GM12872 (cell line): Measurements from ENCODE around the gene HOXA9.

ENCODE experiments used
- TF ChIP-seq, protein P1 (sequence below): IDR thresholded peaks from 3 replicates; pipeline ENCODE4 v1.5.1; 2011; ENCODE audit warnings: low read depth, mild to moderate bottlenecking, low read length, moderate library complexity; ENCODE audit not compliant: insufficient read depth

Gene HOXA9

DNA sequence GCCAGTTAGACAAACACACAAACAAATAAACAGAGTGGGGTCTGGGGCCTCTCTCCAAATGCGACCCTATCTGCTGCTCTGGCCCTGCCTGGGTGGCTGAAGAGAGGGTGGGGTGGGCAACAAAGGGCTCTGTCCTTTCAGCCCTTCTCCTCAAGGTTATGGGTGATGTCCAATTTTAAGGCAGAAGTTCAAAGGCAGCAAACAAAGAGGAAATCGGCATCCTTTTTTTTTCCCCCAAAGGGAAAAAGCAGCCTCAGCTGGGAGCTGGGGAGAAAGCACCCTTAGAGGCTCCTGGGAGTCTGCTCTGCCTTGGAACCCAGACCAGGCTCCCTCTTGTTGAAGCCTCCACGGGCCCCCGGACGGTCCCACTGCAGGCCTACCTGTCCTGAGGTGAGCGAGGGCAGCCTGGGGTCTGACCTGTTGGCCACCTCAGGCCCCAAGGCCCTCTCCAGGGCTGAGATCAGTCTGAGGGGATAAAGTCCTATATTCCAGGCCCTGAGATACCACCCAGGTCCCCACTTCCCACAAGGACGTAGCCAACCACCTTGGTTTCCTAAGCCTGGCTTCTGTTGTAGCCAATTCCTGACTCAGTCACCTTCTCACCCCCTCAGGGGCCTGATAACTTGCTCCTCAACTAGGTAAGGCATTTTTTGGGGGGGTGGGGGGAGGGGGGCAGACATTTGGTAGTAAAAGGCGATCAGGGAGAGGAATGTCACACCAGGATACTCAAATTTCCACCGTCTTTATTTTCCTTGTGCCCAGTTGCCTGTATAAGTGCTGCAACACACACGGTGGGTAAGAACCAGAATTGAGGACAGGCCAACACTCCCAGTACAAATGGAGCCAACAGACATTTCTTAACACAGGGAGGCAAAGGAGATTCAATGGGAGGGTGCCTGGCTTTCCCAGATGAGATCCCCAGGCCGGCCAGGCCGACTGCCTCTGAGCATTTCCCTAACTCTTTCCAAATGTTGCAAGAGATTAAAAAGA lies 15.4 kb upstream of the HOXA9 start:
- TF ChIP-seq, protein P1, sequence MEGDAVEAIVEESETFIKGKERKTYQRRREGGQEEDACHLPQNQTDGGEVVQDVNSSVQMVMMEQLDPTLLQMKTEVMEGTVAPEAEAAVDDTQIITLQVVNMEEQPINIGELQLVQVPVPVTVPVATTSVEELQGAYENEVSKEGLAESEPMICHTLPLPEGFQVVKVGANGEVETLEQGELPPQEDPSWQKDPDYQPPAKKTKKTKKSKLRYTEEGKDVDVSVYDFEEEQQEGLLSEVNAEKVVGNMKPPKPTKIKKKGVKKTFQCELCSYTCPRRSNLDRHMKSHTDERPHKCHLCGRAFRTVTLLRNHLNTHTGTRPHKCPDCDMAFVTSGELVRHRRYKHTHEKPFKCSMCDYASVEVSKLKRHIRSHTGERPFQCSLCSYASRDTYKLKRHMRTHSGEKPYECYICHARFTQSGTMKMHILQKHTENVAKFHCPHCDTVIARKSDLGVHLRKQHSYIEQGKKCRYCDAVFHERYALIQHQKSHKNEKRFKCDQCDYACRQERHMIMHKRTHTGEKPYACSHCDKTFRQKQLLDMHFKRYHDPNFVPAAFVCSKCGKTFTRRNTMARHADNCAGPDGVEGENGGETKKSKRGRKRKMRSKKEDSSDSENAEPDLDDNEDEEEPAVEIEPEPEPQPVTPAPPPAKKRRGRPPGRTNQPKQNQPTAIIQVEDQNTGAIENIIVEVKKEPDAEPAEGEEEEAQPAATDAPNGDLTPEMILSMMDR: no peak

DNA sequence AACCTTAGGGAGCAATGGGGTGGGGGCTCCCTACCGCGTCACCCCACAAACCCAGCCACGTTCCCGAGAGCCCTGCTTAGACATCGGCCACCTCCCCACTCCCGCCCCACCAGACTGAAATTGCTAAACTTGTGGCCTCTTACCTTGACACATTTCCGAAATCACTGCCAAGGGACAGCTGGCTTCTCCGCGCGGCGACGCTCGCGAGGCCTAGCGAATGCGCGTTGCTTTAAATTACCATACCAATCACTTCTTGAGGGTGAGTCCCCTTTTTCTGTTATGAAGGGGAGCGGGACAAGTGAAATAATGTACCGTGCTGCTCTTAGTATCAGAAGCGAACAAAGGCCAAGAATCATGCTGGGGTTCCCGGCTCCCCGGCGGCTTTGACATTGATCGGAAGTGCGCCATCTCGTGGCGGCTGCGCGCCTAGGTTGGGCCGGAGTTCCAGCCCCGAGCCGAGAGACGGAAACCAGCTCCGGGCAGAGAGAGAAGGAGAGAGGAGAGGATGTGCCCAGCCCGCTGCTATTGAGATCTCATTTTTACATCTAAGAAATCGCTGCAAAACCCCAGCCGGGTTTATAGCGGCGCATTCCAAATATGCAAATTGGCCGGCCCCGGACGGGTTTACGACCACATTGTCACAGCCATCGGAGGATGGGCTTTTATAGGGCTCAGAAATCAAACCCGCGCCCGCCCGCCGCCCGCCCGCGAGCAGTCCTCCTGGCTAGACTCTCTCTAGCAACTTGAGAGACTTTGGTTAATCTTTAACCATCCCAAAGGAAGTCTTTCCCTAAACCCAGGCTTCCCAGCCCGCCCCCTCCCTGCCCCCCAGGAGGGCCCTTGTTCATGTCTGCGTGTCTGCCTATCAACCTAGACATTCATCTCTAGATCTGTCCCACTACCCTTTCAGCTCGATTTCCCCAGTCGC lies 14.4 kb upstream of the HOXA9 start:
- TF ChIP-seq, protein P1: peak; percentile 67

DNA sequence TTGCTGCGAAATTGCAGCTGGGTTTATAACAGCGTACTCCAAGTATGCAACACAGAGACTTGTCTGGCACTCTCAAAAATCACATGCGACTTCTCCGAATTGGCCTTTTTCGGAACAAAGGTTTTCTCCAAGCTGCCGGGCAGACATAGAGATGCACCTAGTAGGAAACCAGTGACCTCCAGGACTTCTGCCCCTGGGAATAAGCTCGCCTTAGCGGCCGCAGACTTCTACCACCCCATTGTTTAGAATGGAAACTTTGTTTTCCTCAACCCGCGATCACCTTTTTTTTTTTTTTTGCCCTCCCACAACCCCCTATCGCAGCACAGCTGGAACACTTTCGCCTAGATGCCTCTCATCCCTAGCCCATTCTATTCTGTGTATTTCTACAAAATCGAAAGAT lies 13.7 kb upstream of the HOXA9 start:
- TF ChIP-seq, protein P1: no peak

DNA sequence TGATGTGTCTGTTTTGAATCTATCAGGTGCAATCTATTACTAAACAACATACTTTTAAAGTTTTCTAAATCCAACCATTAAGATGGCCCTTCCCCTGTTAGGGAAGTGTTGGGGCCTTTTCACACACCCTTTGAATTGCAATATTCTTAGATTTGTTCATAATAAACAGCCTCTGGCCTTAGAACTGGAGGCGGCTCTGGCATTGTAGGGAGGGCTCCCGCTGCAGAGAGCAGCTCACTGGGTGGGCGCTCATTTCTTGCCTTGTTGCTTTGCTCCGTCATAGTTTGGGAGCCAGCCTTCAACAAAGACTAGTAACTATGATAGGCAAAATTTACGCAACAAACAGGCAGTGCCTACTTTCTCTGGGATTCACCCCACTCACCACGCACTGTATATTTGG lies 13.0 kb upstream of the HOXA9 start:
- TF ChIP-seq, protein P1: no peak

DNA sequence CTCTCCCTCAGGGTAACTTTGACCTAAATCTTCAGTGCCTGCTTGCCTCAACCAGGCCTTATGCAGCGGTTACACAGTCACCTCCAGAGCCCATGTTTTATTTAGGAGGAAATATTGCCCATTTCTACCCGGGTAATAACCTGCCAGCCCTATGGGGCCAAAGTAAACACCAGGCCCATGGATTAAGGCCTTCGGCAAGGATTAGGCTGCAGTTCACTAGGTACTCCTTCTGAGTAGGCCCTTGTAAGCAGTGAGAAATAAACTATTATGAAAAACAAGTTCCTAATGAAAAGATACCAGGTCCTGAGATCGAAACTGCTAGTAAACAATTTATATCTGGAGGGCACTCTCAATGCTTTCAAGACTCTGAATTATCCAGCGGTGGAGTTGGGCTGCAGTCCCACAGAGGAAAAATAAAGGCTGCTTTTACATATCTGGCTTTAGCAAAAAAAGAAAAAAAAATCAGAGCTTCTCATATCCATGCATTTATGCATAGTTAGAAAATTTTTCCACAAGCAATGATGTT lies 12.5 kb upstream of the HOXA9 start:
- TF ChIP-seq, protein P1: no peak

DNA sequence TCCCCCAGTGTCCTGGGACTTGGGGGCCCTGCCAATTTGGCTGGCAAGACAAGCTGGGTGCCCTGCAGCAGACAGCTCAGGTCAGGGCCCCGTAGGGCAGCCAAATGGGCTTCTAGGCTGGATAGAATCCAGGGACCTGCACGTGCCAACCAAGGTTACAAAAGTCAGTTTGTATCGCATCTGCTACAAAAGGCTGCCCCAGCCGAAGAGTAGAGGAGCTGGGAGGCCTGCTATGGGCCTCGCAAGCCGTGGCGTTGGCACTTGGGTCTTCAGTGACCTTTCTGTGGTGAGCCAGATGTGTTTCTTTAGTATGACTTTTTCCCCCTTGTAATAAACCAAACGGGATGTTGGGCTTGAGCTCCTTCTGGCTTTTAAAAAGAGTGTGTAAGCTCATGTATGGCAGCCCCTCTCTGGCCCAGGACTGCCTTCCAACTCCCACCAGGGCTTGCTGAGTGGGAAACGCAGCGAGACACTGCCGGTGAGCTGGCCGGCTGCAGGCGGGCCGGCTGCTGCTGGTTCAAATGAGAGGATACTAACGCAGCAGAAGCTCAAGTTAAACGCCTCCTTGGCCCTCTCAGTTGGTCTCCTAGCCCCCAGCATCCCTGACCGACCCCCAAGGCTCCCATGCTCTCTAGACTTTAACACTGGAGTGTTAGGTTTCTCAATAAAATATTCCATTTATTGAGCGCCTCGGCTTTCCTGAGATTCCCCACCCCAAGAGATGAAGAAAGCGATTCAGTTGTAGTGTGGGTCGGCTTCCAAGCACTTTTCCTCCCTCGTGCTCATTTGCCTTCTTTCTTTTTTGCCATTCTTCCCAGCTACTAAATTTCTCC lies 11.8 kb upstream of the HOXA9 start:
- TF ChIP-seq, protein P1: no peak
